ENCODE data around the gene CCND2.
A peak's percentile ranks its signal among the peaks of the same experiment; 100 is the strongest.

CCND2 gene

GRCh38 chr12:4281173-4281654 lies 7.7 kb downstream of the CCND2 start:
- H3K9ac ChIP-seq (ENCODE audit: low read length), result no peak overlapping the region
- peak overlapping the region; percentile 92 for H3K4me2 ChIP-seq (ENCODE audit: low read length)
- no peaks in the 10 kb centered on the region for H3K27me3 ChIP-seq (ENCODE audit: low read depth, low read length)
- no peak overlapping the region for H3K4me3 ChIP-seq (ENCODE audit: low read length)
- peaks cover 100% of the 10 kb centered on the region for H3K79me2 ChIP-seq (ENCODE audit: low read length)
- peaks cover 95% of the 10 kb centered on the region for H3K4me1 ChIP-seq (ENCODE audit: low read length)
- H3K27ac ChIP-seq (ENCODE audit: low read length), result no peak overlapping the region; the same call in 1 of the 2 replicates
- H3K9me3 ChIP-seq (ENCODE audit: insufficient read depth, low read length), result no peaks in the 10 kb centered on the region
- TF ChIP-seq EZH2phosphoT487 (IDR thresholded peaks at IDR 0.05; ENCODE audit: low read depth) (no peak), CTCF (IDR thresholded peaks at IDR 0.05; ENCODE audit: low read depth, low read length) (no peak)
- H4K20me1 ChIP-seq (ENCODE audit: insufficient read depth, low read length), result peaks cover 99% of the 10 kb centered on the region
- no peak overlapping the region for H2AFZ ChIP-seq (ENCODE audit: low read depth, low read length)
- peaks cover 94% of the 10 kb centered on the region for H3K36me3 ChIP-seq (replicated peaks; ENCODE audit: low read depth, low read length)

- H3K9me3 ChIP-seq (ENCODE audit: insufficient read depth, low read length), result no peaks in the 10 kb centered on the region
- H2AFZ ChIP-seq (ENCODE audit: low read depth, low read length), result no peak overlapping the region
- peaks cover 95% of the 10 kb centered on the region for H3K36me3 ChIP-seq (replicated peaks; ENCODE audit: low read depth, low read length)
- H3K27me3 ChIP-seq (ENCODE audit: low read depth, low read length), result no peaks in the 10 kb centered on the region
- peaks cover 99% of the 10 kb centered on the region for H3K4me1 ChIP-seq (ENCODE audit: low read length)
- peaks cover 100% of the 10 kb centered on the region for H3K79me2 ChIP-seq (ENCODE audit: low read length)
- H3K27ac ChIP-seq (ENCODE audit: low read length), result peak overlapping the region; percentile 14; the same call in 1 of the 2 replicates
- H3K9ac ChIP-seq (ENCODE audit: low read length), result no peak overlapping the region
- peak overlapping the region; percentile 3; the same call in 1 of the 2 replicates for H3K4me2 ChIP-seq (ENCODE audit: low read length)
- TF ChIP-seq EZH2phosphoT487 (IDR thresholded peaks at IDR 0.05; ENCODE audit: low read depth) (no peak), CTCF (IDR thresholded peaks at IDR 0.05; ENCODE audit: low read depth, low read length) (no peak)
- H3K4me3 ChIP-seq (ENCODE audit: low read length), result no peak overlapping the region
- peaks cover 100% of the 10 kb centered on the region for H4K20me1 ChIP-seq (ENCODE audit: insufficient read depth, low read length)
Observed at GRCh38 chr12:4282103-4282891, 8.7 kb downstream of the CCND2 start.

- TF ChIP-seq EZH2phosphoT487 (IDR thresholded peaks at IDR 0.05; ENCODE audit: low read depth), result no peak
- no peaks in the 10 kb centered on the region for H3K9me3 ChIP-seq (ENCODE audit: insufficient read depth, low read length)
- peaks cover 100% of the 10 kb centered on the region for H3K79me2 ChIP-seq (ENCODE audit: low read length)
- no peak overlapping the region for H3K9ac ChIP-seq (ENCODE audit: low read length)
- no peaks in the 10 kb centered on the region for H3K27me3 ChIP-seq (ENCODE audit: low read depth, low read length)
- H3K36me3 ChIP-seq (replicated peaks; ENCODE audit: low read depth, low read length), result peaks cover 95% of the 10 kb centered on the region
- peak overlapping the region; percentile 14; the same call in 1 of the 2 replicates for H3K27ac ChIP-seq (ENCODE audit: low read length)
- H2AFZ ChIP-seq (ENCODE audit: low read depth, low read length), result no peak overlapping the region
- H4K20me1 ChIP-seq (ENCODE audit: insufficient read depth, low read length), result peaks cover 100% of the 10 kb centered on the region
- peaks cover 99% of the 10 kb centered on the region for H3K4me1 ChIP-seq (ENCODE audit: low read length)
- H3K4me3 ChIP-seq (ENCODE audit: low read length), result no peak overlapping the region
- H3K4me2 ChIP-seq (ENCODE audit: low read length), result peak overlapping the region; percentile 3; the same call in 1 of the 2 replicates
Observed at GRCh38 chr12:4282892-4283511, 9.4 kb downstream of the CCND2 start.

GRCh38 chr12:4283512-4284255 lies 10.1 kb downstream of the CCND2 start:
- peak overlapping the region; percentile 25 for H3K4me2 ChIP-seq (ENCODE audit: low read length)
- TF ChIP-seq EZH2phosphoT487 (IDR thresholded peaks at IDR 0.05; ENCODE audit: low read depth), result no peak
- TF ChIP-seq CTCF (IDR thresholded peaks at IDR 0.05; ENCODE audit: low read depth, low read length), result no peak
- peaks cover 100% of the 10 kb centered on the region for H3K79me2 ChIP-seq (ENCODE audit: low read length)

More at GRCh38 chr12:4283512-4284255, 10.1 kb downstream of the CCND2 start:
- no peak overlapping the region for H3K4me3 ChIP-seq (ENCODE audit: low read length)
- peaks cover 98% of the 10 kb centered on the region for H3K4me1 ChIP-seq (ENCODE audit: low read length)
- H3K9me3 ChIP-seq (ENCODE audit: insufficient read depth, low read length), result no peaks in the 10 kb centered on the region
- H3K9ac ChIP-seq (ENCODE audit: low read length), result no peak overlapping the region
- H2AFZ ChIP-seq (ENCODE audit: low read depth, low read length), result no peak overlapping the region
- H3K27me3 ChIP-seq (ENCODE audit: low read depth, low read length), result no peaks in the 10 kb centered on the region
- peaks cover 100% of the 10 kb centered on the region for H4K20me1 ChIP-seq (ENCODE audit: insufficient read depth, low read length)
- no peak overlapping the region; the same call in none of the 2 replicates for H3K27ac ChIP-seq (ENCODE audit: low read length)
- peaks cover 95% of the 10 kb centered on the region for H3K36me3 ChIP-seq (replicated peaks; ENCODE audit: low read depth, low read length)

Data from OCI-LY3 (cell line).